K562 (cell line): ENCODE data around the gene ARHGAP22. TPM values are rescaled to one million over a fixed set of nuclear protein-coding genes. Genes with fewer than 3 reads are reported as not detected.

ENCODE experiments used
- ATAC-seq: fragments of 200-7000 bp; cut with Tn5 transposase; 3 replicates; pipeline ENCODE4 v1.9.1; 2020; ENCODE audit warnings: moderate library complexity
- BruUV-seq: library from RNA; stranded (reverse); fragments of 400-500 nt; replicated peaks from 2 replicates; lab custom pipeline; 2021; lab: Mats Ljungman, UMichigan
- CTCF ChIA-PET: fragments of 300-600 bp; formaldehyde crosslinking; extraction: SDS; loops from one replicate; lab custom pipeline; 2021; ENCODE audit warnings: low intra/inter-chr PET ratio; lab: Yijun Ruan, JAX
- POLR2A ChIA-PET: fragments of 300-600, 350-650 bp; sonication (Branson Sonifier 250); formaldehyde crosslinking; extraction: SDS; loops from one replicate; lab custom pipeline; 2021; ENCODE audit warnings: antibody characterized with exemption, inconsistent platforms; lab: Yijun Ruan, JAX
- DNase-seq, 4 experiments: peaks; one replicate each; pipeline versions ENCODE4 v3.0.0 to v3.0.0-alpha.2; 2011 to 2018; ENCODE audit warnings: low spot score in 3 of 4, mixed read lengths in 3 of 4; ENCODE audit errors: extremely low read depth in 1 of 4
- FAIRE-seq: peaks from 2 replicates; lab custom pipeline; 2011; peaks lifted over from hg19 to GRCh38; lab: Jason Lieb, UNC
- H2AFZ ChIP-seq: 2 replicates; pipeline ENCODE4 v1.6.0; 2011; ENCODE audit warnings: low read depth, low read length, control low read depth, inconsistent platforms
- H3K27ac ChIP-seq: fragments of 200-600 bp; 3 replicates; pipeline ENCODE4 v1.8.0; 2011; ENCODE audit warnings: low read depth, mild to moderate bottlenecking, control low read depth, inconsistent platforms, low read length, moderate library complexity, mixed read lengths; ENCODE audit errors: extremely low read depth
- H3K27me3 ChIP-seq, 2 experiments: fragments of 300-600 bp in 1 of 2; 2 replicates in 1 of 2; 3 replicates in 1 of 2; pipeline versions ENCODE4 v1.6.0 to v1.8.0; 2011; ENCODE audit warnings: inconsistent platforms in 2 of 2, low read length in 2 of 2, mild to moderate bottlenecking in 1 of 2, mixed read lengths in 1 of 2, moderate library complexity in 1 of 2; ENCODE audit not compliant: control insufficient read depth in 2 of 2, insufficient read depth in 2 of 2
- H3K36me3 ChIP-seq: fragments of 300-600 bp; 3 replicates; pipeline ENCODE4 v1.8.0; 2011; ENCODE audit warnings: mild to moderate bottlenecking, low read length, inconsistent platforms; ENCODE audit not compliant: control insufficient read depth, insufficient read depth
- H3K4me1 ChIP-seq, 2 experiments: fragments of 200-600 bp in 1 of 2; replicated peaks in 1 of 2; 2 replicates in 1 of 2; 3 replicates in 1 of 2; pipeline versions ENCODE4 v1.5.1 to v1.8.0; 2011; ENCODE audit warnings: inconsistent platforms in 2 of 2, low read length in 2 of 2, mild to moderate bottlenecking in 1 of 2, mixed read lengths in 1 of 2, moderate library complexity in 1 of 2; ENCODE audit not compliant: control insufficient read depth in 2 of 2, insufficient read depth in 2 of 2
- H3K4me2 ChIP-seq: 2 replicates; pipeline ENCODE4 v1.6.1; 2011; ENCODE audit warnings: low read length, control low read depth, inconsistent platforms, mixed read lengths; ENCODE audit not compliant: insufficient read depth
- H3K4me3 ChIP-seq: fragments of 200-600 bp; sonication (generic), shearing (Covaris generic); 2 replicates; pipeline ENCODE4 v1.5.1; 2016; ENCODE audit warnings: control low read depth, inconsistent platforms
- H3K79me2 ChIP-seq: fragments of 200-600 bp; 3 replicates; pipeline ENCODE4 v1.8.0; 2011; ENCODE audit warnings: low read length, inconsistent platforms; ENCODE audit not compliant: control insufficient read depth, insufficient read depth
- H3K9ac ChIP-seq, 2 experiments: 2 replicates each; pipeline versions ENCODE4 v1.6.0 to v1.6.1; 2011; ENCODE audit warnings: low read depth in 2 of 2, low read length in 2 of 2, control low read depth in 1 of 2, inconsistent platforms in 1 of 2, mild to moderate bottlenecking in 1 of 2, mixed read lengths in 1 of 2; ENCODE audit not compliant: insufficient read depth in 1 of 2
- H3K9me1 ChIP-seq: one replicate; pipeline ENCODE4 v1.6.0; 2011; ENCODE audit warnings: inconsistent platforms, mild to moderate bottlenecking, low read length, moderate library complexity; ENCODE audit not compliant: control insufficient read depth, insufficient read depth
- H3K9me3 ChIP-seq: replicated peaks from 2 replicates; pipeline ENCODE4 v1.5.1; 2011; ENCODE audit warnings: low read depth, low read length, inconsistent platforms; ENCODE audit not compliant: control insufficient read depth, insufficient read depth
- H4K20me1 ChIP-seq: replicated peaks from 2 replicates; pipeline ENCODE4 v1.6.1; 2011; ENCODE audit warnings: low read length, inconsistent platforms, mixed read lengths; ENCODE audit not compliant: control insufficient read depth, insufficient read depth
- EP300 ChIP-seq: IDR thresholded peaks from 2 replicates; pipeline ENCODE4 v1.6.1; 2012; ENCODE audit warnings: low read length, improper control_type of control experiment
- FOSL1 ChIP-seq: fragments of 200-800 bp; sonication (Bioruptor generic); conservative IDR thresholded peaks from 2 replicates; pipeline ENCODE4 v1.6.1; 2016; ENCODE audit warnings: missing genetic modification characterization, missing compliant biosample characterization
- HIVEP1 ChIP-seq: fragments of 250-450 bp; sonication (Bioruptor Pico); IDR thresholded peaks from 2 replicates; pipeline ENCODE4 v1.4.0; 2020; ENCODE audit warnings: mild to moderate bottlenecking
- PCBP2 ChIP-seq: fragments of 200-400 bp; formaldehyde crosslinking; IDR thresholded peaks from 2 replicates; pipeline ENCODE4 v1.6.1; 2018; ENCODE audit warnings: low read length, low read depth, mild to moderate bottlenecking, moderate library complexity; ENCODE audit not compliant: poor library complexity, severe bottlenecking
- RNF2 ChIP-seq: sonication (generic); IDR thresholded peaks from 2 replicates; pipeline ENCODE4 v1.6.1; 2016
- SIN3B ChIP-seq: fragments of 450-650 bp; IDR thresholded peaks from 2 replicates; pipeline ENCODE4 v1.6.1; 2017; ENCODE audit warnings: low read depth, mild to moderate bottlenecking, moderate library complexity
- SMAD1 ChIP-seq: fragments of 150-350 bp; IDR thresholded peaks from 2 replicates; pipeline ENCODE4 v1.6.1; 2014; ENCODE audit warnings: low read length, low read depth; ENCODE audit not compliant: partially characterized antibody
- ZNF12 ChIP-seq: sonication (generic); formaldehyde crosslinking; IDR thresholded peaks from 2 replicates; pipeline ENCODE4 v1.4.0; 2020; ENCODE audit warnings: mild to moderate bottlenecking, missing genetic modification reagents
- ZNF696 ChIP-seq: fragments of 250-450 bp; sonication (Bioruptor Pico); conservative IDR thresholded peaks from 2 replicates; pipeline ENCODE4 v1.4.0; 2020; ENCODE audit warnings: mild to moderate bottlenecking, moderate library complexity
- ZNF79 ChIP-seq: fragments of 250-450 bp; sonication (Bioruptor Pico); IDR thresholded peaks from 2 replicates; pipeline ENCODE4 v1.4.0; 2020; ENCODE audit warnings: low read depth, mild to moderate bottlenecking, moderate library complexity
- WGBS: fragments of 100-300 bp; shearing (Covaris generic); methylation state at CpG from one replicate; pipeline ENCODE4 v1.1.6; 2016; ENCODE audit warnings: low coverage, mixed read lengths; ENCODE audit not compliant: insufficient coverage; ENCODE audit errors: missing lambda C conversion rate; 5-methylcytosine and 5-hydroxymethylcytosine counted together
- in situ Hi-C: fragments of 300-500 bp; cut with MboI; formaldehyde crosslinking; loops from 4 replicates; pipeline ENCODE4 v1.15.0; 2018; ENCODE audit warnings: inconsistent platforms, mixed read lengths
- intact Hi-C: fragments of 100-400 bp; cut with micrococcal nuclease; formaldehyde crosslinking; loops from 2 replicates; pipeline ENCODE4 v1.14.2; 2022
- polyA plus RNA-seq, 8 experiments: library from polyadenylated mRNA; depleted of rRNA in 4 of 8; stranded (reverse) in 5 of 8; unstranded in 3 of 8; fragments of >200 nt; fragmentation: Nextera tagmentation in 2 of 8; fragmentation: Illumina TruSeq in 1 of 8; extraction: Ambion mirVana in 2 of 8; extraction: Trizol in 1 of 8; gene quantifications; 2 replicates each; pipeline versions ENCODE4 v1.2.1 to v1.2.3, GENCODE V29; 2011 to 2014; ENCODE audit warnings: inconsistent platforms in 1 of 8, missing spikeins in 1 of 8
- total RNA-seq, 7 experiments: library from RNA; depleted of rRNA in 6 of 7; stranded (reverse); fragments of >200 nt in 6 of 7; fragmentation: Illumina TruSeq in 2 of 7; extraction: Trizol in 2 of 7; gene quantifications; 2 replicates each; pipeline versions ENCODE4 v1.2.1 to v1.2.3, GENCODE V29; 2011 to 2021; ENCODE audit warnings: low replicate concordance in 1 of 7

Gene ARHGAP22
- total and polyA plus RNA-seq, 9 of the 15 experiments (the other 6 are each of a cell fraction or from before 2014, with no cell fraction given) = 1.3 to 28.1 (median 12.7) TPM

DNA sequence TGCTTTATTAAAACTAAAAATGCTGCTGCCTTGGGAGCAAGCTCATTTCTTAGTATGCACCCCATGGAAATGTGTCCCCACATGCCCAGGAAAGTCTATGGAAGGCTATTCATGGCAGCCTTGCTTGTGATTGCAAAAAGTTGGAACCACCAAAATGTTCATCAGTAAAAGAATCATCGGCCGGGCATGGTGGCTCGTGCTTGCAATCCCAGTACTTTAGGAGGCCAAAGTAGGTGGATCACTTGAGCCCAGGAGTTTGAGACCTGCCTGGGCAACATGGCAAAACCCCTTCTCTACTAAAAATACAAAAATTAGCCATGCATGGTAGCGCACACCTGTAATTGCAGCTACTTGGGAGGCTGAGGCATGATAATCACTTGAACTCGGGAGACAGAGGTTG is 79.8 kb downstream of the ARHGAP22 start:
- DNase-seq (no peak), FAIRE-seq (no peak), ATAC-seq (no peak)
- Histone ChIP-seq H3K36me3 (peaks cover 6% of the 10 kb centered on the region; the same call in 1 of the 3 replicates), H3K4me1 (peaks cover 6 to 27% of the 10 kb centered on the region in 2 experiments; a peak in 3 of 5 replicates), H3K4me2 (no peak overlapping the region), H4K20me1 (no peaks in the 10 kb centered on the region), H3K9me1 (no peaks in the 10 kb centered on the region), H3K4me3 (no peak overlapping the region), H3K27me3 (0 out of 5 replicates have a peak, but pooled peaks cover 0 to 4% of the 10 kb centered on the region in 2 experiments), H2AFZ (no peak overlapping the region), H3K79me2 (peaks cover 38% of the 10 kb centered on the region), H3K9ac (no peak overlapping the region), H3K27ac (no peak overlapping the region), H3K9me3 (no peaks in the 10 kb centered on the region)
- intact Hi-C loops = no loop called here
- in situ Hi-C loops = no loop called here
- BruUV-seq = no TSS peak
- CTCF ChIA-PET = no interaction called here
- POLR2A ChIA-PET = interaction anchor here (0.6 kb wide), 1 partner anchor 79 kb away, joined by 3 read pairs; no protein-coding TSS in a partner anchor
- TF ChIP-seq PCBP2 (no peak), ZNF696 (CRISPR knock-in tag) (no peak), HIVEP1 (CRISPR knock-in tag) (no peak), SIN3B (no peak), ZNF12 (CRISPR knock-in tag) (no peak), RNF2 (no peak), ZNF79 (no peak), FOSL1 (tag) (no peak), SMAD1 (no peak), EP300 (no peak)
- WGBS = 82% methylated on average over 5 of the region's 5 CpGs
